PC-3 (cell line): ENCODE data around the gene LRP11.

ENCODE experiments used
- CTCF ChIP-seq: fragments of 300-600 bp; sonication (generic); conservative IDR thresholded peaks from 2 replicates; pipeline ENCODE4 v1.5.1; 2017; ENCODE audit warnings: antibody characterized with exemption, low read depth, mild to moderate bottlenecking, low read length
- EZH2 ChIP-seq: fragments of 300-600 bp; sonication (generic); IDR thresholded peaks from one replicate; pipeline ENCODE4 v1.6.1; 2017; ENCODE audit warnings: antibody characterized with exemption, mild to moderate bottlenecking, low read length; ENCODE audit not compliant: unreplicated experiment
- EZH2phosphoT487 ChIP-seq: fragments of 300-600 bp; sonication (generic); IDR thresholded peaks from 2 replicates; pipeline ENCODE4 v1.6.1; 2018; ENCODE audit warnings: mild to moderate bottlenecking, antibody characterized with exemption, low read length, borderline replicate concordance

- TF ChIP-seq CTCF (no peak; the same call in 1 of the 2 replicates), EZH2phosphoT487 (no peak), EZH2 (no peak)
Observed at GRCh38 chr6:149895048-149895590, 31.0 kb upstream of the LRP11 start.
